B cell (primary cell): ENCODE measurements around the gene FNDC3A.

ENCODE experiments used
- EZH2 ChIP-seq: IDR thresholded peaks from 2 replicates; pipeline ENCODE4 v1.6.1; 2012; ENCODE audit warnings: borderline replicate concordance, low read depth, mild to moderate bottlenecking, moderate library complexity, low read length; ENCODE audit not compliant: insufficient read depth, poor library complexity, severe bottlenecking
- TF ChIP-seq, protein P1 (sequence below): fragments of 200-600 bp; IDR thresholded peaks from one replicate; pipeline ENCODE4 v1.8.0; 2022; ENCODE audit warnings: antibody characterized with exemption, mild to moderate bottlenecking

DNA sequence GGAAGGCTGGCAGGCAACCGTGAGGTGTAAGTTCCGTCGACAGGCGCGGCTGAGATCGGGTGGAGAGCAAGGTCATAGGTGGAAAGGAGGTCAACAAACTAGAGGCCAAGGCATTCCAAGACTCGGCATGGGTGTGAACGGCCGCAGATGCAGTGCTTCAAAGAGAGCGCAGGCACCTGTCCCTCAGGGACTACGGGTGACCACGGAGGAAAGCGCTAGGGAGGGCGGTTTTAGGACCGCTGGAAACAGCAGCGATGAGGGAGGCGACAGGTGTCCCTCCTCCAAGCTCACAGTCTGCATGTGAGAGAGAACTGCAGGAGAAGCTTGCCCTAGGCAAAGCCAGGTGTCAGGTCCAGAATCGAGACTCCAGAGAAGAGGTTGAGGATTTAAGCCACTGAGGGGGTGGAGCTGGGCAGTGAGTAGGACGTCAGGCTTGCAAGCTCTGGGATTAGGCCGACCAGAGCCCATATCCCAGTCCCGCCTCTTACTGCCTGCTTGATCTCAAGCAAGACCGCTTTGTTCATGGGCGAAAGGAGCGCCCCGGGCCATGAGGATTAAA is 242.9 kb downstream of the FNDC3A start:
- TF ChIP-seq, protein P1, sequence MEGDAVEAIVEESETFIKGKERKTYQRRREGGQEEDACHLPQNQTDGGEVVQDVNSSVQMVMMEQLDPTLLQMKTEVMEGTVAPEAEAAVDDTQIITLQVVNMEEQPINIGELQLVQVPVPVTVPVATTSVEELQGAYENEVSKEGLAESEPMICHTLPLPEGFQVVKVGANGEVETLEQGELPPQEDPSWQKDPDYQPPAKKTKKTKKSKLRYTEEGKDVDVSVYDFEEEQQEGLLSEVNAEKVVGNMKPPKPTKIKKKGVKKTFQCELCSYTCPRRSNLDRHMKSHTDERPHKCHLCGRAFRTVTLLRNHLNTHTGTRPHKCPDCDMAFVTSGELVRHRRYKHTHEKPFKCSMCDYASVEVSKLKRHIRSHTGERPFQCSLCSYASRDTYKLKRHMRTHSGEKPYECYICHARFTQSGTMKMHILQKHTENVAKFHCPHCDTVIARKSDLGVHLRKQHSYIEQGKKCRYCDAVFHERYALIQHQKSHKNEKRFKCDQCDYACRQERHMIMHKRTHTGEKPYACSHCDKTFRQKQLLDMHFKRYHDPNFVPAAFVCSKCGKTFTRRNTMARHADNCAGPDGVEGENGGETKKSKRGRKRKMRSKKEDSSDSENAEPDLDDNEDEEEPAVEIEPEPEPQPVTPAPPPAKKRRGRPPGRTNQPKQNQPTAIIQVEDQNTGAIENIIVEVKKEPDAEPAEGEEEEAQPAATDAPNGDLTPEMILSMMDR = no peak
- TF ChIP-seq EZH2 = no peak
